OCI-LY7 (cell line): ENCODE data around the gene RAG2. TPM values are rescaled to one million over a fixed set of nuclear protein-coding genes. Genes with fewer than 3 reads are reported as not detected.

Experiments
- BruUV-seq: library from RNA; stranded (reverse); fragments of 400-500 nt; replicated peaks from 2 replicates; lab custom pipeline; 2021; lab: Mats Ljungman, UMichigan
- CTCF ChIA-PET: fragments of 300-600 bp; sonication (Branson Sonifier 250); formaldehyde crosslinking; loops from one replicate; lab custom pipeline; 2022; ENCODE audit warnings: antibody characterized with exemption; ENCODE audit not compliant: unreplicated experiment; lab: Charles Lee
- POLR2A ChIA-PET: fragments of 300-600 bp; sonication (Branson Sonifier 250); formaldehyde crosslinking; loops from one replicate; lab custom pipeline; 2022; ENCODE audit warnings: antibody characterized with exemption; lab: Charles Lee
- DNase-seq: peaks from one replicate; pipeline ENCODE4 v3.0.0-alpha.2; 2015; ENCODE audit warnings: low spot score
- H2AFZ ChIP-seq: fragments of 200-600 bp; sonication (generic), shearing (Covaris generic); 2 replicates; pipeline ENCODE4 v1.6.1; 2014; ENCODE audit warnings: mild to moderate bottlenecking, antibody characterized with exemption, low read length, moderate library complexity
- H3K27ac ChIP-seq: fragments of 200-600 bp; sonication (generic); 2 replicates; pipeline ENCODE4 v1.5.1; 2014; ENCODE audit warnings: mixed run types, low read depth, mild to moderate bottlenecking, moderate library complexity, low read length, inconsistent platforms; ENCODE audit not compliant: poor library complexity, severe bottlenecking
- H3K36me3 ChIP-seq: fragments of 200-600 bp; sonication (generic); 2 replicates; pipeline ENCODE4 v1.6.1; 2014; ENCODE audit warnings: mild to moderate bottlenecking, antibody characterized with exemption, low read length, moderate library complexity, mixed read lengths; ENCODE audit not compliant: insufficient read depth
- H3K4me1 ChIP-seq: fragments of 200-600 bp; sonication (generic); 2 replicates; pipeline ENCODE4 v1.5.1; 2014; ENCODE audit warnings: mild to moderate bottlenecking, low read length; ENCODE audit not compliant: insufficient read depth, poor library complexity, severe bottlenecking
- H3K4me2 ChIP-seq: fragments of 200-600 bp; sonication (generic); 2 replicates; pipeline ENCODE4 v1.6.1; 2014; ENCODE audit warnings: mild to moderate bottlenecking, low read length
- H3K4me3 ChIP-seq: fragments of 200-600 bp; sonication (generic); 2 replicates; pipeline ENCODE4 v1.5.1; 2014; ENCODE audit warnings: mild to moderate bottlenecking, low read depth, low read length; ENCODE audit not compliant: poor library complexity, severe bottlenecking
- H3K79me2 ChIP-seq: fragments of 200-600 bp; sonication (generic); 2 replicates; pipeline ENCODE4 v1.6.1; 2016; ENCODE audit warnings: low read depth, mild to moderate bottlenecking, low read length, moderate library complexity, mixed read lengths; ENCODE audit not compliant: insufficient read depth
- H3K9me2 ChIP-seq: fragments of 200-600 bp; sonication (generic); 2 replicates; pipeline ENCODE4 v1.6.1; 2016; ENCODE audit warnings: mild to moderate bottlenecking, low read length, mixed read lengths; ENCODE audit not compliant: insufficient read depth
- H3K9me3 ChIP-seq: fragments of 200-600 bp; sonication (generic); 2 replicates; pipeline ENCODE4 v1.6.1; 2014; ENCODE audit warnings: mild to moderate bottlenecking, mixed run types, low read length, mixed read lengths
- H4K20me1 ChIP-seq: fragments of 200-600 bp; sonication (generic); 2 replicates; pipeline ENCODE4 v1.6.1; 2014; ENCODE audit warnings: mild to moderate bottlenecking, antibody characterized with exemption, low read length, moderate library complexity, mixed read lengths; ENCODE audit not compliant: insufficient read depth
- EZH2phosphoT487 ChIP-seq: fragments of 200-600 bp; sonication (generic); IDR thresholded peaks from 2 replicates; pipeline ENCODE4 v1.6.1; 2018; ENCODE audit warnings: low read depth, borderline replicate concordance, mild to moderate bottlenecking, mixed run types, antibody characterized with exemption, low read length, moderate library complexity, mixed read lengths
- intact Hi-C: fragments of 100-400 bp; cut with micrococcal nuclease; formaldehyde crosslinking; loops from one replicate; pipeline ENCODE4 v1.10.0; 2022; ENCODE audit not compliant: unreplicated experiment
- total RNA-seq, 2 experiments: library from RNA; depleted of rRNA in 1 of 2; stranded (reverse); fragments of >200 nt in 1 of 2; shearing (Covaris generic) in 1 of 2; gene quantifications; 2 replicates each; pipeline ENCODE4 v1.2.3, GENCODE V29; 2014 to 2022
- TF ChIP-seq, protein P1 (sequence below): fragments of 200-600 bp; sonication (generic); conservative IDR thresholded peaks from 2 replicates; pipeline ENCODE4 v1.5.1; 2014; ENCODE audit warnings: mild to moderate bottlenecking, antibody characterized with exemption, low read length, moderate library complexity, mixed read lengths

RAG2 gene
- total RNA-seq, 2 experiments from 2014 or later: not detected

DNA sequence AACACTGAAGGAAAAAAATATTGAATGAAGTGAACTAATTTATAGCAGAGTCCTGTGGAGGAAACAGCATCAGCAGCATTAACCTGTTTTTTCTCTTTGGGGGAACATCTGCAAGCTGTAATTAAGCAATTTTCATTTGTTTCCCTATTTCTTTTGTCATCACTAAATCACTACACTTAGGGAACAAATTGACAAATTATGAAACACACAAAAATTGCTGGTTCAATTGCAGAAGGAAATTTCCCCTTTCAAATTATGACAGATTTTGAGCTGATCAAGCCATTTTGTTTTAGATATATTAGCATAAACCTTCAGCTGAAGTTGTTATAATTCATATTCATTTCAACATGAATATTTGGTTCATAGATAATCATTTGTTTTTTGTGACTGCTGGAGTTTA is 22.2 kb upstream of the RAG2 start:
- POLR2A ChIA-PET: interaction anchor here (1.2 kb wide), 1 partner anchor 12 kb away, joined by 3 read pairs; no protein-coding TSS in a partner anchor
- H3K27ac ChIP-seq: no peak overlapping the region
- no TSS peak for BruUV-seq
- no peak overlapping the region for H3K4me3 ChIP-seq
- no peak overlapping the region for H3K4me2 ChIP-seq
- H3K36me3 ChIP-seq: no peaks in the 10 kb centered on the region
- no peaks in the 10 kb centered on the region for H3K9me2 ChIP-seq
- H2AFZ ChIP-seq: no peak overlapping the region
- no peaks in the 10 kb centered on the region for H3K4me1 ChIP-seq
- no peaks in the 10 kb centered on the region for H3K79me2 ChIP-seq
- no peaks in the 10 kb centered on the region for H3K9me3 ChIP-seq
- DNase-seq: no peak
- CTCF ChIA-PET: no interaction called here
- no peak for TF ChIP-seq EZH2phosphoT487
- TF ChIP-seq, protein P1, sequence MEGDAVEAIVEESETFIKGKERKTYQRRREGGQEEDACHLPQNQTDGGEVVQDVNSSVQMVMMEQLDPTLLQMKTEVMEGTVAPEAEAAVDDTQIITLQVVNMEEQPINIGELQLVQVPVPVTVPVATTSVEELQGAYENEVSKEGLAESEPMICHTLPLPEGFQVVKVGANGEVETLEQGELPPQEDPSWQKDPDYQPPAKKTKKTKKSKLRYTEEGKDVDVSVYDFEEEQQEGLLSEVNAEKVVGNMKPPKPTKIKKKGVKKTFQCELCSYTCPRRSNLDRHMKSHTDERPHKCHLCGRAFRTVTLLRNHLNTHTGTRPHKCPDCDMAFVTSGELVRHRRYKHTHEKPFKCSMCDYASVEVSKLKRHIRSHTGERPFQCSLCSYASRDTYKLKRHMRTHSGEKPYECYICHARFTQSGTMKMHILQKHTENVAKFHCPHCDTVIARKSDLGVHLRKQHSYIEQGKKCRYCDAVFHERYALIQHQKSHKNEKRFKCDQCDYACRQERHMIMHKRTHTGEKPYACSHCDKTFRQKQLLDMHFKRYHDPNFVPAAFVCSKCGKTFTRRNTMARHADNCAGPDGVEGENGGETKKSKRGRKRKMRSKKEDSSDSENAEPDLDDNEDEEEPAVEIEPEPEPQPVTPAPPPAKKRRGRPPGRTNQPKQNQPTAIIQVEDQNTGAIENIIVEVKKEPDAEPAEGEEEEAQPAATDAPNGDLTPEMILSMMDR: no peak
- H4K20me1 ChIP-seq: no peaks in the 10 kb centered on the region
- intact Hi-C loops: loop anchor here (10.0 kb wide), 1 partner anchor 55 kb away; no protein-coding TSS in a partner anchor

DNA sequence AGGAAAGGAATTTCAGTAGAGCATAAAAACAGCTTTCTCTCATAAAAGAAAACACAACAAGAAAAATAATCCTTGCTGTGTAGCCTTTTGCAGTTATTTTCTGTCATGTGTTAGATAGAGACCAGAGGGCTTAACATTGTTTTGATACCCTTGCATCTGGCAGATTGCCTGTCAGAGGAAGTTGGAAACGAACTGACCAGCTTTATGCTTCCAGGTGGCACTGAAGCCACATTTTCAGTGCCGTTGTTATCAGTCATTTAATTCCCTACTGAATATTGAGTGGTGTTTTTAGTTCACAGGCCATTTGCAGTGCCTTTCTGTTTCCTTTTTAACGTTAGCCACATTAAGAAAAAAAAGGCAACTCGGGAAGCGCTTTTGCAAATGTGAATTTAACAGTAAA is 21.5 kb upstream of the RAG2 start:
- ChIA-PET POLR2A (interaction anchor here (1.2 to 1.4 kb wide), 2 partner anchors 8 to 11 kb away, joined by 3 to 6 read pairs; no protein-coding TSS in a partner anchor), CTCF (no interaction called here)
- TF ChIP-seq EZH2phosphoT487: no peak
- TF ChIP-seq, protein P1: no peak
- BruUV-seq: no TSS peak
- intact Hi-C loops: no loop called here
- Histone ChIP-seq H3K9me3 (no peaks in the 10 kb centered on the region), H4K20me1 (no peaks in the 10 kb centered on the region), H3K4me1 (no peaks in the 10 kb centered on the region), H3K36me3 (no peaks in the 10 kb centered on the region), H3K27ac (no peak overlapping the region), H3K4me3 (no peak overlapping the region), H3K79me2 (no peaks in the 10 kb centered on the region), H2AFZ (no peak overlapping the region), H3K9me2 (no peaks in the 10 kb centered on the region), H3K4me2 (no peak overlapping the region)
- DNase-seq: no peak

DNA sequence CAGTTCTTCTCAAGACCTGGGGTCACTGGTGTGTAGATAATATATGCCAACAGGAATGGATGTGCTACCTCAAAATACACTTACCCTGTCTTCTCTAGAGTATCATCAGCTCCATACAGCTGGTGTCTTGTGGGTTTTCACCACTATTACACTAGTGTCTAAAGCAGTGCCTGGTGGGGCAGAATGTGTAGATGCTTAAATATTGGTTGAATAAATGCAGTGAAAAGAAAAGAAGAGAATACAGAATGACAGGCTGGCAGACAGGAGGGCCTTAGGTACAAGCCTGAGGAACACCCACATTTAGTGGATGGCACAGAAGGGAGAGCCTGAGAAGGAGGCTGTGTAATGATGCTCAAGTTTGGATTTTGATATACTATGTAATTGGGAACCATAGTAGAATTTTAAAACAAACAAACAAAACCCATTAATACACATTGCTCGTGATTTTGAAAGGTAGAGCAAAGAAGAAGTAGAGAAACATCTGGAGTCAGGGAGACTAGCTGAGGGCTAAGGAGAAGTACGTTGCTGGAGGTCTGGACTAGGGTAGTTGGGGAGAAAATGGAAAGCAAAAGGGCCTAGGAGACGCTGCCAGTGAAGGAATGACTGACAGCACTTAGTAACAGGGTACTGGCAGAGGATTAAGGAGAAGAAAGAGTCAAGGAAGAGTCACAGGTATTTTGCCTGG is 20.5 kb upstream of the RAG2 start:
- Histone ChIP-seq H3K36me3 (no peaks in the 10 kb centered on the region), H3K9me3 (no peaks in the 10 kb centered on the region), H2AFZ (no peak overlapping the region), H3K4me3 (no peak overlapping the region), H3K27ac (no peak overlapping the region), H3K79me2 (no peaks in the 10 kb centered on the region), H3K4me1 (no peaks in the 10 kb centered on the region), H3K9me2 (no peaks in the 10 kb centered on the region), H3K4me2 (no peak overlapping the region; the same call in 1 of the 2 replicates), H4K20me1 (no peaks in the 10 kb centered on the region)
- DNase-seq: no peak
- intact Hi-C loops: no loop called here
- ChIA-PET CTCF (interaction anchor here (0.6 kb wide), 1 partner anchor 353 kb away, joined by 3 read pairs; no protein-coding TSS in a partner anchor), POLR2A (interaction anchor here (1.4 kb wide), 1 partner anchor 9 kb away, joined by 6 read pairs; no protein-coding TSS in a partner anchor)
- TF ChIP-seq, protein P1: no peak
- TF ChIP-seq EZH2phosphoT487: no peak
- BruUV-seq: no TSS peak
